H1 (cell line): ENCODE results near the gene PRLH. TPM values are rescaled to one million over a fixed set of nuclear protein-coding genes. Genes with fewer than 3 reads are reported as not detected.

ENCODE experiments used
- CTCF ChIA-PET: fragments of 300-600 bp; sonication (Branson Sonifier 250); formaldehyde crosslinking; loops from one replicate; lab custom pipeline; 2021; ENCODE audit not compliant: partially characterized antibody; lab: Charles Lee
- POLR2A ChIA-PET: fragments of 300-600 bp; sonication (Branson Sonifier 250); formaldehyde crosslinking; loops from one replicate; lab custom pipeline; 2021; ENCODE audit warnings: inconsistent platforms; ENCODE audit not compliant: partially characterized antibody; lab: Charles Lee
- DNase-seq, 2 experiments: peaks; one replicate each; pipeline versions ENCODE4 v3.0.0 to v3.0.0-alpha.2; 2010 to 2022; ENCODE audit warnings: low spot score in 2 of 2, low read depth in 1 of 2, mixed read lengths in 1 of 2
- FAIRE-seq: peaks from 2 replicates; lab custom pipeline; 2011; peaks lifted over from hg19 to GRCh38; lab: Jason Lieb, UNC
- H2AFZ ChIP-seq: 2 replicates; pipeline ENCODE4 v1.8.1; 2012; ENCODE audit warnings: low read length, inconsistent platforms
- H2AK5ac ChIP-seq: 2 replicates; pipeline ENCODE4 v1.6.1; 2013; ENCODE audit warnings: low read depth, low read length
- H2BK120ac ChIP-seq: replicated peaks from 2 replicates; pipeline ENCODE3; 2013; ENCODE audit warnings: low read depth, low read length, inconsistent platforms
- H2BK12ac ChIP-seq: 2 replicates; pipeline ENCODE4 v1.6.1; 2013; ENCODE audit warnings: low read depth, low read length
- H2BK15ac ChIP-seq: 2 replicates; pipeline ENCODE4 v1.6.1; 2013; ENCODE audit warnings: low read length
- H2BK20ac ChIP-seq: 2 replicates; pipeline ENCODE4 v1.6.1; 2013; ENCODE audit warnings: low read length
- H2BK5ac ChIP-seq: 2 replicates; pipeline ENCODE4 v1.6.1; 2013; ENCODE audit warnings: low read depth, low read length
- H3K14ac ChIP-seq: 2 replicates; pipeline ENCODE4 v1.6.1; 2013; ENCODE audit warnings: inconsistent platforms; ENCODE audit not compliant: insufficient read length
- H3K18ac ChIP-seq: 2 replicates; pipeline ENCODE4 v1.6.1; 2013; ENCODE audit warnings: low read length; ENCODE audit errors: extremely low read depth
- H3K23ac ChIP-seq: 2 replicates; pipeline ENCODE4 v1.6.1; 2013; ENCODE audit warnings: inconsistent platforms; ENCODE audit not compliant: insufficient read length
- H3K23me2 ChIP-seq: 2 replicates; pipeline ENCODE4 v1.6.1; 2013; ENCODE audit warnings: low read depth, low read length
- H3K27ac ChIP-seq: 2 replicates; pipeline ENCODE4 v1.6.1; 2011; ENCODE audit warnings: low read depth, low read length, inconsistent platforms
- H3K27me3 ChIP-seq, 4 experiments: replicated peaks in 1 of 4; 1 replicate in 1 of 4; 2 replicates in 3 of 4; pipeline versions ENCODE4 v1.6.1 to v1.8.1; 2011 to 2013; ENCODE audit warnings: low read length in 3 of 4, mild to moderate bottlenecking in 3 of 4, inconsistent platforms in 2 of 4, mixed read lengths in 2 of 4, moderate library complexity in 1 of 4; ENCODE audit not compliant: control insufficient read depth in 3 of 4, insufficient read depth in 3 of 4; ENCODE audit errors: extremely low read depth in 1 of 4
- H3K36me3 ChIP-seq, 4 experiments: 2 replicates each; pipeline versions ENCODE4 v1.6.1 to v1.8.1; 2011 to 2013; ENCODE audit warnings: mild to moderate bottlenecking in 4 of 4, low read length in 3 of 4, moderate library complexity in 2 of 4, control low read depth in 1 of 4, inconsistent platforms in 1 of 4; ENCODE audit not compliant: insufficient read depth in 4 of 4, control insufficient read depth in 2 of 4
- H3K4ac ChIP-seq: replicated peaks from 2 replicates; pipeline ENCODE3; 2013; ENCODE audit warnings: low read length, low read depth, mixed read lengths, inconsistent platforms; ENCODE audit not compliant: insufficient read length
- H3K4me1 ChIP-seq, 4 experiments: replicated peaks in 1 of 4; 1 replicate in 1 of 4; 2 replicates in 3 of 4; pipeline versions ENCODE4 v1.6.1 to v1.8.1; 2011 to 2013; ENCODE audit warnings: low read length in 3 of 4, inconsistent platforms in 2 of 4, mixed read lengths in 1 of 4; ENCODE audit not compliant: insufficient read depth in 4 of 4, control insufficient read depth in 3 of 4
- H3K4me2 ChIP-seq, 2 experiments: 2 replicates each; pipeline versions ENCODE4 v1.6.1 to v1.8.1; 2011 to 2013; ENCODE audit warnings: low read depth in 2 of 2, low read length in 2 of 2, control low read depth in 1 of 2, inconsistent platforms in 1 of 2, mild to moderate bottlenecking in 1 of 2; ENCODE audit not compliant: insufficient read depth in 1 of 2
- H3K4me3 ChIP-seq, 4 experiments: fragments of 200-600, 300-600 bp in 1 of 4; sonication (generic), shearing (Covaris generic), sonication (Bioruptor Twin) in 1 of 4; 2 replicates each; pipeline versions ENCODE4 v1.5.1 to v1.8.1; 2011 to 2016; ENCODE audit warnings: low read length in 4 of 4, low read depth in 3 of 4, control low read depth in 2 of 4, inconsistent platforms in 2 of 4, mild to moderate bottlenecking in 2 of 4, mixed read lengths in 1 of 4, moderate library complexity in 1 of 4; ENCODE audit not compliant: insufficient read depth in 2 of 4; ENCODE audit errors: extremely low read depth in 1 of 4
- H3K56ac ChIP-seq: replicated peaks from 2 replicates; pipeline ENCODE3; 2013; ENCODE audit warnings: low read depth, mild to moderate bottlenecking, mixed read lengths, low read length, inconsistent platforms; ENCODE audit not compliant: insufficient read length
- H3K79me1 ChIP-seq: 2 replicates; pipeline ENCODE4 v1.6.1; 2013; ENCODE audit warnings: low read depth, low read length, control low read depth
- H3K79me2 ChIP-seq, 2 experiments: 2 replicates each; pipeline versions ENCODE4 v1.6.1 to v1.8.1; 2012 to 2013; ENCODE audit warnings: low read length in 2 of 2, mild to moderate bottlenecking in 2 of 2, inconsistent platforms in 1 of 2; ENCODE audit not compliant: insufficient read depth in 2 of 2, control insufficient read depth in 1 of 2
- H3K9ac ChIP-seq, 4 experiments: replicated peaks in 1 of 4; 1 replicate in 1 of 4; 2 replicates in 3 of 4; pipeline versions ENCODE4 v1.6.1 to v1.8.1; 2011 to 2013; ENCODE audit warnings: low read depth in 3 of 4, low read length in 3 of 4, control low read depth in 2 of 4, mild to moderate bottlenecking in 2 of 4, moderate library complexity in 2 of 4, inconsistent platforms in 1 of 4; ENCODE audit errors: extremely low read depth in 1 of 4
- H3K9me3 ChIP-seq, 2 experiments: 2 replicates each; pipeline versions ENCODE4 v1.6.1 to v1.8.1; 2012 to 2013; ENCODE audit warnings: mild to moderate bottlenecking in 2 of 2, moderate library complexity in 2 of 2, control low read depth in 1 of 2, inconsistent platforms in 1 of 2, low read depth in 1 of 2, low read length in 1 of 2, mixed read lengths in 1 of 2; ENCODE audit not compliant: insufficient read depth in 2 of 2
- H4K20me1 ChIP-seq, 2 experiments: replicated peaks in 1 of 2; 2 replicates each; pipeline versions ENCODE3 to v1.8.1; 2011 to 2013; ENCODE audit warnings: inconsistent platforms in 2 of 2, low read length in 2 of 2, mild to moderate bottlenecking in 1 of 2; ENCODE audit not compliant: insufficient read depth in 2 of 2, control insufficient read depth in 1 of 2
- H4K5ac ChIP-seq: 2 replicates; pipeline ENCODE4 v1.6.1; 2013; ENCODE audit warnings: low read length, low read depth, mixed read lengths, inconsistent platforms; ENCODE audit not compliant: insufficient read length
- H4K8ac ChIP-seq: 2 replicates; pipeline ENCODE4 v1.8.0; 2013; ENCODE audit warnings: mild to moderate bottlenecking, moderate library complexity, low read length, inconsistent platforms; ENCODE audit not compliant: insufficient read depth; ENCODE audit errors: extremely low read depth
- H4K91ac ChIP-seq: replicated peaks from 2 replicates; pipeline ENCODE3; 2013; ENCODE audit warnings: low read length, mixed read lengths, inconsistent platforms; ENCODE audit not compliant: insufficient read length
- WGBS, 2 experiments: shearing (Covaris generic) in 1 of 2; methylation state at CpG; one replicate each; pipeline versions ENCODE4 v1.1.6 to v1.1.7; 2013 to 2015; ENCODE audit warnings: low lambda C conversion rate in 2 of 2, mixed read lengths in 2 of 2, inconsistent platforms in 1 of 2, low coverage in 1 of 2, missing lambda C conversion rate in 1 of 2; ENCODE audit not compliant: insufficient replicate concordance in 2 of 2, insufficient coverage in 1 of 2, insufficient read length in 1 of 2; ENCODE audit errors: extremely low coverage in 1 of 2, missing lambda C conversion rate in 1 of 2; 5-methylcytosine and 5-hydroxymethylcytosine counted together
- polyA plus RNA-seq, 7 experiments: library from polyadenylated mRNA; depleted of rRNA in 3 of 7; stranded (reverse) in 5 of 7; unstranded in 2 of 7; fragments of >200 nt in 5 of 7; fragments of 200-250 nt in 2 of 7; gene quantifications; 1 replicate in 5 of 7; 2 replicates in 1 of 7; 4 replicates in 1 of 7; pipeline versions ENCODE4 v1.2.1 to v1.2.3, GENCODE V29; 2011 to 2013; ENCODE audit warnings: missing spikeins in 2 of 7, mixed read lengths in 2 of 7
- total RNA-seq: library from RNA; stranded (reverse); fragmentation: NEBNext Ultra II Directional; extraction: Animal tissue kit (Norgen Biotek cat#: 25700); gene quantifications from 2 replicates; pipeline ENCODE4 v1.2.1, GENCODE V29; 2021

PRLH gene
- total and polyA plus RNA-seq, 2 of the 8 experiments (the other 6 are each of a cell fraction or from before 2014, with no cell fraction given), result not detected

- no peak overlapping the region for H2BK5ac ChIP-seq
- no peaks in the 10 kb centered on the region for H3K79me2 ChIP-seq
- H3K79me1 ChIP-seq, result no peaks in the 10 kb centered on the region
- H3K9me3 ChIP-seq, result no peaks in the 10 kb centered on the region; a peak in 1 of 4 replicates
- no peaks in the 10 kb centered on the region; a peak in 1 of 7 replicates for H3K4me1 ChIP-seq
- no peak overlapping the region for H3K18ac ChIP-seq
- no peak overlapping the region for H2BK120ac ChIP-seq
- no peak overlapping the region for H4K5ac ChIP-seq
- H3K4ac ChIP-seq, result no peak overlapping the region
- no peak overlapping the region for H4K91ac ChIP-seq
- WGBS, 2 experiments, result 95% methylated on average over 12 of the region's 13 CpGs; no CpG with 5 or more reads in 1 of the 2 experiments
- H3K23me2 ChIP-seq, result no peaks in the 10 kb centered on the region
- H3K36me3 ChIP-seq, result no peaks in the 10 kb centered on the region
- H3K4me3 ChIP-seq, result no peak overlapping the region
- no peak overlapping the region for H3K27ac ChIP-seq
- no peak overlapping the region for H4K8ac ChIP-seq
- FAIRE-seq, result no peak
- no peak overlapping the region for H3K56ac ChIP-seq
- H3K14ac ChIP-seq, result no peak overlapping the region
- H2AFZ ChIP-seq, result no peak overlapping the region
- H3K4me2 ChIP-seq, result no peak overlapping the region
- H3K9ac ChIP-seq, result no peak overlapping the region
- peaks cover 0 to 2% of the 10 kb centered on the region in 2 experiments for H4K20me1 ChIP-seq
- no peak for DNase-seq
- POLR2A ChIA-PET, result interaction anchor here (0.6 to 1.5 kb wide), 2 partner anchors 12 to 28 kb away, joined by 3 to 4 read pairs; no protein-coding TSS in a partner anchor
- H3K23ac ChIP-seq, result no peak overlapping the region
- H2BK15ac ChIP-seq, result no peak overlapping the region
- H2BK20ac ChIP-seq, result no peak overlapping the region
- no peak overlapping the region for H2BK12ac ChIP-seq
- H2AK5ac ChIP-seq, result no peak overlapping the region
- H3K27me3 ChIP-seq, result no peaks in the 10 kb centered on the region
- CTCF ChIA-PET, result interaction anchor here (0.8 to 3.6 kb wide), 14 partner anchors 9 to 133 kb away, joined by 3 to 12 read pairs (median 4); no protein-coding TSS in a partner anchor
Observed at GRCh38 chr2:237540223-237540775, 26.1 kb upstream of the PRLH start.
